Right lobe of liver (tissue), 6 donors: Measurements from ENCODE around the gene HELZ2. TPM values are rescaled to one million over a fixed set of nuclear protein-coding genes. Genes with fewer than 3 reads are reported as not detected.

Source experiments
- ATAC-seq, 4 donors: fragments of 200-7000 bp; cut with Tn5 transposase; one replicate each; pipeline ENCODE4 v1.9.1; 2020; ENCODE audit warnings: mild to moderate bottlenecking in 4 of 4, moderate library complexity in 4 of 4
- DNase-seq, 3 donors: peaks; one replicate each; pipeline ENCODE4 v3.0.0-alpha.2; 2020
- H3K27ac ChIP-seq, 3 donors: fragments of 200-600 bp; one replicate each; pipeline ENCODE4 v1.8.0; 2022
- H3K27me3 ChIP-seq, 2 donors: fragments of 200-600 bp; one replicate each; pipeline ENCODE4 v1.8.0; 2022
- H3K36me3 ChIP-seq, 4 donors: fragments of 200-600 bp; sonication (generic) in 1 of 4; one replicate each; pipeline versions ENCODE4 v1.5.1 to v1.8.0; 2017 to 2022; ENCODE audit warnings: control low read depth in 1 of 4
- H3K4me1 ChIP-seq, 4 donors: fragments of 200-600 bp; sonication (generic) in 1 of 4; one replicate each; pipeline versions ENCODE4 v1.5.1 to v1.8.0; 2017 to 2022; ENCODE audit warnings: control low read depth in 1 of 4
- H3K4me3 ChIP-seq, 3 donors: fragments of 200-600 bp; one replicate each; pipeline ENCODE4 v1.8.0; 2022
- H3K9me3 ChIP-seq, 4 donors: fragments of 200-600 bp; sonication (generic) in 1 of 4; one replicate each; pipeline versions ENCODE4 v1.5.1 to v1.8.0; 2017 to 2022; ENCODE audit warnings: control low read depth in 1 of 4
- POLR2A ChIP-seq: fragments of 450-650 bp; IDR thresholded peaks from one replicate; pipeline ENCODE4 v1.6.1; 2017; ENCODE audit warnings: antibody characterized with exemption, mild to moderate bottlenecking
- WGBS: methylation state at CpG from one replicate; pipeline ENCODE4 v1.1.6; 2018; ENCODE audit warnings: low coverage, low lambda C conversion rate; ENCODE audit not compliant: insufficient coverage; ENCODE audit errors: missing lambda C conversion rate; 5-methylcytosine and 5-hydroxymethylcytosine counted together
- intact Hi-C, 2 donors: fragments of 100-400 bp; cut with DNase I; formaldehyde crosslinking; loops; one replicate each; pipeline versions ENCODE4 v1.11.2 to v1.14.1; 2022
- total RNA-seq, 6 experiments: library from RNA; depleted of rRNA in 2 of 6; stranded (reverse); fragments of >200 nt in 2 of 6; fragmentation: NEBNext Ultra II Directional in 3 of 6; extraction: Animal tissue kit (Norgen Biotek cat#: 25700) in 3 of 6; gene quantifications; one replicate each; pipeline versions ENCODE4 v1.1.0 to v1.2.4, GENCODE V29; 2016 to 2023
- TF ChIP-seq, protein P1 (sequence below), 4 donors: fragments of 200-600 bp in 3 of 4; fragments of 450-650 bp in 1 of 4; IDR thresholded peaks; one replicate each; pipeline versions ENCODE4 v1.5.1 to v1.8.0; 2016 to 2022; ENCODE audit warnings: antibody characterized with exemption in 4 of 4, mild to moderate bottlenecking in 2 of 4
- donor health status: DM: no; HTN: yes; CAD: no.
- donor health status: DM: no; HTN: no; CAD: no.
- donor health status: DM: no; HTN: no; CAD: no.
- donor health status: DM: no; HTN: yes; CAD: no.
- donor health status: DM: no; HTN: yes; CAD: no.

Gene HELZ2
- total RNA-seq, 6 experiments from 2014 or later, result 14.8 to 30.3 (median 24.1) TPM

DNA sequence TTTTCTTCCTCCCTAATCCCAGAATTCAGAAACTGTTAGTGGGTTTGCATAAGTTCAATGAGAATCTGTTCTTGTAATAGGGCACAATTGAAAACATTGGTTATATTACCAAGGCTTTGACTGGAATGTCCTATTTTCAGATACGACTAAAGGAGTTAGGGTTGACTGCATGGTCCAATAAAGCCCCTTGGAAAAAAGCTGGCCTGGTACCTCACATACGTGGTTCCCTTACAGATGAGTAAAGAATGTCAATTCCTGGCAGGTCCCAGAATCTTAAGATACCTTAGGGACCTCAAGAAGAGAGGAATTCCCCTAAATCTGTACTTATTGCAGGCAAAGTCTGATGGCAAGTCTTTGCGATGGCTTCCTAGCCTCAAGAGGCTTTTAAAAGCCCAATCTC is 48.9 kb downstream of the HELZ2 start:
- no peaks in the 10 kb centered on the region for H3K27me3 ChIP-seq
- no peaks in the 10 kb centered on the region for H3K9me3 ChIP-seq
- no peaks in the 10 kb centered on the region for H3K36me3 ChIP-seq
- 78% methylated on average over 3 of the region's 3 CpGs for WGBS
- no peak overlapping the region for H3K27ac ChIP-seq
- H3K4me1 ChIP-seq, result peaks cover 0 to 7% (median 2%) of the 10 kb centered on the region in 4 donors
- intact Hi-C loops, result no loop called here
- H3K4me3 ChIP-seq, result no peak overlapping the region
- no peak for ATAC-seq
- no peak for DNase-seq
- TF ChIP-seq, protein P1, sequence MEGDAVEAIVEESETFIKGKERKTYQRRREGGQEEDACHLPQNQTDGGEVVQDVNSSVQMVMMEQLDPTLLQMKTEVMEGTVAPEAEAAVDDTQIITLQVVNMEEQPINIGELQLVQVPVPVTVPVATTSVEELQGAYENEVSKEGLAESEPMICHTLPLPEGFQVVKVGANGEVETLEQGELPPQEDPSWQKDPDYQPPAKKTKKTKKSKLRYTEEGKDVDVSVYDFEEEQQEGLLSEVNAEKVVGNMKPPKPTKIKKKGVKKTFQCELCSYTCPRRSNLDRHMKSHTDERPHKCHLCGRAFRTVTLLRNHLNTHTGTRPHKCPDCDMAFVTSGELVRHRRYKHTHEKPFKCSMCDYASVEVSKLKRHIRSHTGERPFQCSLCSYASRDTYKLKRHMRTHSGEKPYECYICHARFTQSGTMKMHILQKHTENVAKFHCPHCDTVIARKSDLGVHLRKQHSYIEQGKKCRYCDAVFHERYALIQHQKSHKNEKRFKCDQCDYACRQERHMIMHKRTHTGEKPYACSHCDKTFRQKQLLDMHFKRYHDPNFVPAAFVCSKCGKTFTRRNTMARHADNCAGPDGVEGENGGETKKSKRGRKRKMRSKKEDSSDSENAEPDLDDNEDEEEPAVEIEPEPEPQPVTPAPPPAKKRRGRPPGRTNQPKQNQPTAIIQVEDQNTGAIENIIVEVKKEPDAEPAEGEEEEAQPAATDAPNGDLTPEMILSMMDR (IDR thresholded peaks at IDR 0.05), result no peak
- no peak for TF ChIP-seq POLR2A

Other genes starting within 250 kb of the HELZ2 start
- gene CHRNA4, start 212.9 kb downstream of the HELZ2 start, total RNA-seq, result 100 to 1,000 TPM in 1 of 6 experiments, 10 to 100 TPM in 3, 1 to 10 TPM in 2; 4.6 to 165 (median 26.8) TPM
- not detected for gene KCNQ2, start 101.6 kb downstream of the HELZ2 start, total RNA-seq
- 100 to 1,000 TPM in 2 of 6 experiments, 1 to 10 TPM in 1, under 1 TPM in 3; 0.22 to 153 (median 1.0) TPM for gene EEF1A2, start 75.2 kb downstream of the HELZ2 start, total RNA-seq
- gene PPDPF, start 53.5 kb downstream of the HELZ2 start, total RNA-seq, result 10 to 100 TPM; 50.2 to 99.4 (median 76.7) TPM
- gene PTK6, start 36.9 kb downstream of the HELZ2 start, total RNA-seq, result 10 to 100 TPM in 1 of 6 experiments, 1 to 10 TPM in 3, under 1 TPM in 2; 0.78 to 11.0 (median 3.6) TPM
- not detected for gene SRMS, start 26.5 kb downstream of the HELZ2 start, total RNA-seq
- gene FNDC11, start 20.1 kb downstream of the HELZ2 start, total RNA-seq, result not detected
- gene GMEB2, start 52.9 kb upstream of the HELZ2 start, total RNA-seq, result 1 to 10 TPM; 3.2 to 7.0 (median 5.1) TPM
- gene STMN3, start 79.2 kb upstream of the HELZ2 start, total RNA-seq, result 1 to 10 TPM in 1 of 6 experiments, under 1 TPM in 5; 0.43 to 1.6 (median 0.77) TPM
- 10 to 100 TPM in 5 of 6 experiments, 1 to 10 TPM in 1; 9.6 to 16.3 (median 12.4) TPM for gene RTEL1, start 84.1 kb upstream of the HELZ2 start, total RNA-seq
- gene TNFRSF6B, start 122.4 kb upstream of the HELZ2 start, total RNA-seq, result 1 to 10 TPM in 1 of 6 experiments, under 1 TPM in 2, not detected in 3; 0.56 to 1.0 (median 0.62) TPM
- 10 to 100 TPM; 16.0 to 22.2 (median 20.2) TPM for gene ARFRP1, start 133.7 kb upstream of the HELZ2 start, total RNA-seq
- gene ZGPAT, start 133.8 kb upstream of the HELZ2 start, total RNA-seq, result 10 to 100 TPM; 18.7 to 68.9 (median 31.9) TPM
- 100 to 1,000 TPM in 2 of 6 experiments, 10 to 100 TPM in 4; 37.0 to 118 (median 65.5) TPM for gene LIME1, start 162.4 kb upstream of the HELZ2 start, total RNA-seq
- gene SLC2A4RG, start 165.5 kb upstream of the HELZ2 start, total RNA-seq, result 100 to 1,000 TPM in 2 of 6 experiments, 10 to 100 TPM in 4; 36.0 to 180 (median 73.8) TPM